T-helper 1 cell (primary cell): ENCODE measurements around the gene OARD1.
"Not testable (repeated sequence)": the region's sequence is repeated elsewhere in the genome, so short reads cannot be mapped to it uniquely, and the experiment has no call there.

Source experiments
- DNase-seq, 5 donors: peaks; one replicate each; pipeline ENCODE4 v3.0.0-alpha.2; 2012 to 2020
- total RNA-seq, 4 donors: gene quantifications; one replicate each; lab custom pipeline; 2026; lab: John Stamatoyannopoulos, UW

The OARD1 gene, protein sequence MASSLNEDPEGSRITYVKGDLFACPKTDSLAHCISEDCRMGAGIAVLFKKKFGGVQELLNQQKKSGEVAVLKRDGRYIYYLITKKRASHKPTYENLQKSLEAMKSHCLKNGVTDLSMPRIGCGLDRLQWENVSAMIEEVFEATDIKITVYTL
- total RNA-seq = 35.4 to 55.2 (median 41.0) reads per million in 4 donors

DNA sequence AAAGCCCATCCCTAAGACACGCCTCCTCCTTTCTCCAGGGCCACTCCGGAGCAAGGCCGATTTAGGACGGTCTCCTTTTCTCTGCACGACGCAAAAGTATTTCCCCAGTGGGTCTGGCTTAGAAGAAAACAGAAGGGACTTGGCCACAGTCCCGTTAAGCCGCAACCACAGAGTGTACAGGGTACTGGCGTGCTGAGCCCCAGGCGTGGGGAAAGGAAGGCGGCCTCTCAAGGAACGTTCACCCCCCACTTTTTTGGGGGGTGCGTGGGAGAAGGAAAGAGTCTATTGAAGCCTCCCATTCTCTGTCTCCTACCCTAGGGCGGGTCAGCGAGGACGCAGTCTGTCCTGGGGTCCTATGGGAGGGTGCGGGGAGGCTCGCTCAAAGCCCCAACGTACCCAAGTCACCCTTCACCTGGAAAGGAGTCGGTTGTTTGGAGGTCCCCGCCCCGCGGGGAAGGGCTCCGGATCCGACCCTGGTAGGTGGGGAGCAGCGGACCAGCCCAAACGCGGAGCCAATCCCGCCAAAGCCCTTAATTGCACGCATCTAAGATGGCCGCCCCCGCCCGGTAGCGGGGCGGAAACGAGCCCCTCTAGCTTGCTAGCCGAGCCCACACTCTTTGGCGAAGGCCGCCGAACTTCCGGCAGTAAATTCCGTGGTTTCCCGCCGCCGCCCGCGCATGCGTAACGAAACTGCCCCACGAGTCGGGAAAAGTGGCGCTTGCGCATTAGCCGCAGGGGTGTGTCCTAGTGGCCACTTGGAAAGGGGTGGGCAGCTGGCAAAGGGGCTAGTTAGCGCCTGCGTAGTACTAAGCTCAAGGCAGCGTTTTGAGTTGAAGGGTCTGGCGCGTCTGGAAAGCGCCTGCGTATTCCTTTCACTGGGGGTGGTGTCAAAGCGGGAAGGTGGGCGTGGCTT is at the start of gene OARD1:
OARD1 (minus strand) TSS at position 434 of the 913 bp plus-strand sequence. CDS start 722 bp downstream, outside the sequence.
- peak; percentile 98 to 100 (median 99) for DNase-seq

DNA sequence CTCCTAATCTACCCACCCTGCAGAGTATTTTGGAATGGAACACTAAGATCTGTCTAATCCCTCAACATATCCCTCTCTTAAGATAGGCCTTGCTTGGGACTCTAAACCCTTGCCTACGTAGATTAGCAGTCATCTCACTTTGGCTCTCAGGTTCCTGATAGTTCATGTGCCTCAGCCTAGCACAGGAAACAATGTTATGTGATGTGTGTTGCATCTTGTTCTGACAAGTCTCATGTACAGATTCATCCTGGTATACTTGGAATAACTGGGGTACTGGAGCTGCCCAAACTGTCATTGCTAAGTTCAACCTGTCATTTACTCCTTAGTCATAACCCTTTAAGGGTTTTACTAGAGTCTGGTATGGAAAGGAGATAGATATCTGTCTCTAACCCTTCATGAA is 47.9 kb upstream of the OARD1 start:
- no peak for DNase-seq

DNA sequence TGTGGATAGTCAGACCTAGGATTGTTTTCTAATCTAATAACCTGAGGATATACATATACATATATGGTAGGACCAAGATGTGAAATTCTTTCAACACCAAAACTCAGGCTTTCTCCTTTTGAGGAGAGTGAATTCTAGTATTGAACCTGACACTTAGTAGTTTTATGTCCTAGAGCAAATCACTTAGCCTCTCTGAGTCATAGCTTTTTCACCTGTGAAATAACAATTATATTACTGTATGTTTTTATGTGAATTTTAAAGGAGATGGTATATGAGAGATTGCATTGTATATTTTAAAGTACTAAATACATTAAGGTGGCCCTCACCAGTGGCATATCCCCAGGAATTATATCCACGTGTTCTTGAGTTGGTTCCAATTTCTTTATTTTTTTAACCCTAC is 47.4 kb upstream of the OARD1 start:
- no peak for DNase-seq

DNA sequence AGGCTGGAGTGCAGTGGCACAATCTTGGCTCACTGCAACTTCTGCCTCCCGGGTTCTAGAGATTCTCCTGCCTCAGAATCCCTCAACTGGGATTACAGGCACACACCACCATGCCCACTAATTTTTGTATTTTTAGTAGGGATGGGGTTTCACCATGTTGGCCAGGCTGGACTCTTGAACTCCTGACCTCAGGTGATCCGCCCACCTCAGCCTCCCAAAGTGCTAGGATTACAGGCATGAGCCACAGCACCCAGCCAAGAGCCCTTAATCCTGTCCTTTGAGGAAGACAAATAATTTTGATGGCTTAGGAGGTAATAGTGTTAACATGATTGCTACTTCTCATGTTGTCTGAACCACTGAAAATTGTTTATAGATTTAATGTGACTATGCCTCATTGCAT is 42.9 kb upstream of the OARD1 start:
- not testable (repeated sequence) for DNase-seq

DNA sequence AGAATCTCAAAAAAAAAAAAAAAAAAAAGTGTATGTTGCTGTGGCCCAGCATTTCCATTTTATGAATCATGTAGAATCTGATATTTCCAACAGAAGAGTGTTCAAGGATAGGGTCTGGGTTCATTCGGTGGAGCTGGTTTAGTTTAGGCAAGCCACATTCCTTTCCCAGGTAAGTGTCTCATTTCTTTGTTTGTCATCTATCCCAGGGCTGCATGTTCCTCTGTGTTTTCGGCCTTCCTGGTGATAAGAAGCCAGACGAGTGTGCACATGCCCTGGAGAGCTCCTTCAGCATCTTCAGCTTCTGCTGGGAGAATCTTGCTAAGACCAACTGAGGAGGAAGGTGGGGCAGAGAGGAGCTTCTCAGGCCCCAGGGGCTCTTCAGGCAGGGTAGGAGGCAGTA is 38.9 kb upstream of the OARD1 start:
- no peak for DNase-seq

DNA sequence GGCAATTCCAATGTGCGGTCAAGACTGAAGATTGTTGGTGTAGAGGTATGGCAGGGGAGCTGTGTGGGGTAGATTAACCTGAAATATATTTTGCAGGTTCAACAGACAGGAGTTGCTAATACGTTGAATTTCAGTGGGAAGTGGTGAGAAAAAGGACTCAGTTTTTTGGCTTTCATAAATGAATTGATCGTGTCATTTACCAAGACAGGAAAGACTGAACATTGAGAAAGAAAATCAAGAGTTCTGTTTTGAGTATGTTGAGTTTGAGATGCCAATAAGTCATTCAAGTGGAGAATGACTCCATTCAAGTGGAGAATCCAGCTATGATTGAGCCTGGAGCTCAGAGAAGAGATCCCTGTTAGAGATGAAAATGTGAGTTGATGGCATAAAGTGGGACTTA is 31.7 kb upstream of the OARD1 start:
- DNase-seq = peak in 1 of 5 donors; percentile 44

DNA sequence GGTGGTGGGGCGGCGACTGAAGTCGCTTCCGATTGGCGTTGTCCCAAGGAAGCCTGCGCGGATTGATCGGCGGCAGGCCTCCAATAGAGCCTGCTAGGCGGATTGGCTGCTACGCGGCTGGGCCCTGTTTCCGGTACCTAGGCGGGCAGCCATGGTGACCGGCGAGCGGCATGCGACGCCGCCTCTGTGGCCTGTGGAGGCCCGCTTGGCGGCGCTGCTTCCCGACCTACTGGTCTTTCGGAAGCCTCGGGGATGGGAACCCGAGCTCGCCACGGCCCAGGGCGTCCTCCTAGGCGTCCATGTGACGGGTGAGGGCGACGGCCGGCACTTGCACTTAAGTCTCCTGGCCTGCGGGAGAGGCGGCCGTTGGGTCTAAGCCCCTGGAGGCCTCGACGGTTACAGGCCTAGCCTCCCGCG is 28.7 kb upstream of the OARD1 start:
- no peak for DNase-seq

DNA sequence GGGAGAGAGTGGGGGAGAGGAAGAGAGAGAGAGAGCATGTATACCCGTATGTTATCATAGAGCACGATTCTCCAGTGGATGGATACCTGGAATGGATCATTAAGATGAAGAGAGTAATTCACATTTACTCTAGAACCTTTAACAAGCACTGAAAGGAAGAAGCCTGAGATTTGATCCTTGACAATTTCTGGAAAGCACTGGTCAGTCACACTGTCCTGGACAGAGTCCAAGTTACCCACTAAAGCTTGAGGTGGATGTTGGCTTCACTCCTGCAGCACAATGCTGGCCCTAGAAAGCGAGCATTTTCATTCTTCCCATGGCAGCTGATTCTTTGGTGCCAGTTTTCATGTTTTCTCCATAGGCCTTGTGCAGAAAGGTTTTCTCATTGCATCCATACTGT is 26.2 kb upstream of the OARD1 start:
- no peak for DNase-seq

DNA sequence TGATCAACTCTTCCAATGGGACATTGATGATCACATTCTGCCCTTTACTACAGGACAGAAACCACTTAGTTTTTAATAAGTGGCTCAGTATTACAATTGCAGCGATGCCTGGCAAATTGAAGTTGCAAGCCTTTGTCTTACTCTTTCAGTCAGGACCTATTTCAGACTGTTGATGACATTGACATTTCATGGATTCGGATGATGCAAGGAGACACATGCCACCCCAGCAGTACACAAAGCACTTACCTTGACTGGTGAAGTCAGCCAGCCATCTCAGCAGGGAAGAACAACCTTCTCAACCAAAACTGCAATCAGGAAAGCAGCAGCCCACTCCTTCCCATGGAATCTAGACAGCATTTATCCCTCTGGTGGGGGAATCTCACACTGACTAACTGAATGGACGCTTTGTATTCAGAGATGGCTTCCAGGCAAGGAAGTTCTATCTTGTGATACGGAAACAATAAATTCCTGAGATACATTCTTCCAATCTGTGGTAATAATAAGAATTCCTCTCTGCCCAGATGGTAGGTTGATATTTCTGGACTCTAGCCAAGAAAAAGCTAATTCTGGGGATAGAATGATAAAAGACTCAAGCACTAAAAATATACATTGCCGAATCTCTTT is 25.4 kb upstream of the OARD1 start:
- DNase-seq = no peak

DNA sequence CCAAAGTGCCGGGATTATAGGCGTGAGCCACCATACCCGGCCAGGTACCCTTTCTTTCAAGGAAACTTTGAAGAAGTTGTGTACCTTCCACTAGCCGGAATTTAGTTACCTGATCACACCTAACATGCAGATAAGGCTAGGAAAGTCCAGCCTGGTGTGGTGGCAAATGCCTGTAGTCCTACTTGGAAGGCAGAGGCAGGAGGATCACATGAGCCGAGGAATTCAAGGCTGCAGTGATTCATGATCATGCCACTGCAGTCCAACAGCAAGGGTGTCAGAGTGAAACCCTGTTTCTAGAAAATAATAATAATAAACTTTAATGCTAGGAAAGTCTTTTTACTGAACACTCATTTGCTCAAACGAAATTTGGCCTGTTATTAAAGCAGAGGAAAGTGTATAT is 21.6 kb upstream of the OARD1 start:
- no peak for DNase-seq

DNA sequence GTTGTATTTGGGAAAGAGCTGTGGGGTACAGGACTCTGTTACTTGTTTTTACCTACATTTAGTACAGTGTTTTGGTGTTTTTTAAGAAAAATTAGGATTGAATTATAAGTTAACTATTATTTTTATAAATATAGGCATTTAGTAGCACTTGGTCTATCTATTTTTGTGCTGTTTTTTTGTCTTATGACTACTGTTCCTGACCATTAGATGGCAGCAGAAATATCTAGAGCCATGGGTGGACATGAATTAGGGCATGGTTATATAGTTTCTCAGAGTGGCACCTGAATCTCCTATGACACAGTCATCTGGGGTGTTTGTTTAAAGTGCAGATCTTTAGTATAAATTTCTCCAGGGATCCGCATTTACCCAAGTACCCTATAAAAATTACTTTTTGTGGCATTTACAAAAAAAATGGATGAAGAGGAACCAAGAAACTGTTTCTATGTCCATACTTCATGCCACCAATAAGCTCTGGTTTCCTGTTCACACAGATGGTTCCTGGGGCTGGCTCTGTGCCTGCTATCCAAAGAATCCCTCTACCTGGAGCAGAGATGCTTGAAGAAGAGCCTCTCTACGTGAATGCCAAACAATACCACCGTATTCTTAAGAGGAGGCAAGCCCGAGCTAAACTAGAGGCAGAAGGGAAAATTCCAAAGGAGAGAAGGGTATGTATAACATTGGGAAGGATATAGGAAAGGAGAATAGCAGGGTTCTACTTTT is 20.4 kb upstream of the OARD1 start:
- no peak for DNase-seq

DNA sequence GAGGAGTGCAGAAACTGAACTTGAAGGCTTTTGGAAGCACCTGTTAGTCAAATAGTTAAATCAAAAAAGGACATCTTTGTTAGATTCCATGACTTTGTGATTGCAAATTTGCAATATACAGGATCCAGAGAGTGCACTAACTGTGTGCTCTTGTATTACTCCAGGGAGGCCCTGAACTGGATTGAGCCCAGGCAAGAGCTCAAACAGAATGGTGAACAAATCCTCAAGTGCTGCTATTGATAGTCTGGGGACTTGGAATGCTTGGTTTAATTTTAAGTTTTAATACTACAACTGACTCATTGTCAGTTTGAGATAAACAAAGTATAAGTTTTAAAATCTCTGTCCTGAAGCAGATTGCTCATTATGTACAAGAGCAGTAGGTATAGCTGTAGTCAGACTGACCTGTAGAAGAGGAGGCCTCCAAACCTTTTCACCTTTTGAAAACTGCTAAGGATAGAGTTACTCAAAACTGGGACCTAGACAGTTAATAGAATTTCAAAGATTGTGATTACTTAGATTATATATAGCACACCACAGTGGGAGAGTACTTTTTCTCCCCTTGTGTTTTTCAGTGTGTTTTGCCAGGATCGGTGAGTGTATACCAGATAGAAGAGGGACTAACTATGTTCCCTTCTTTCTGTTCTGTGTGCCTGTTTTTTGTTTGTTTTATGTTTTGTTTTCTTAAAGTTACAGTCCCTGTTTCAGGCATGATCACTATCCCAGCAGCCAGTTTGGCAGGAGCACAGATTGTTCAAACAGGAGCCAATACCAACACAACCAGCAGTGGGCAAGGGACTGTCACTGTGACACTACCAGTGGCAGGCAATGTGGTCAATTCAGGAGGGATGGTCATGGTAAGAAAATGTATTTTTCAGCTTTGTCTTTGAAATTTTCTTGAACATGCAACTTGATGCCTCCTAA is 18.9 kb upstream of the OARD1 start:
- DNase-seq = no peak

DNA sequence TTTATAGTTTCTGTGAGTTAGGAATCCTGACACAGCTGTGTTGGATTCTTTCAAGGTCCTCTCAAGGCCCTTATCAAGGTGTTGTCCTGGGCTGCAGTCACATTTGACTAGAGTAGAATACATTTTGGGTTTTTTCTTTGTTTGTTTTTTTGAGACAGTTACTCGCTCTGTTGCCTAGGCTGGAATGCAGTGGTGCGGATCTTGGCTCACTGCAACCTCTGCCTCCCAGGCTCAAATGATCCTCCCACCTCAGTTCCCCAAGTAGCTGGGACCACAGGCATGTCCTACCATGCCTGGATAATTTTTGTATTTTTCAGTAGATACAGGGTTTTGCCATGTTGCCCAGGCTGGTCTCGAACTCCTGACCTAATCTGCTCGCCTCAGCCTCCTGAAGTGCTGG is 16.3 kb upstream of the OARD1 start:
- no peak for DNase-seq

DNA sequence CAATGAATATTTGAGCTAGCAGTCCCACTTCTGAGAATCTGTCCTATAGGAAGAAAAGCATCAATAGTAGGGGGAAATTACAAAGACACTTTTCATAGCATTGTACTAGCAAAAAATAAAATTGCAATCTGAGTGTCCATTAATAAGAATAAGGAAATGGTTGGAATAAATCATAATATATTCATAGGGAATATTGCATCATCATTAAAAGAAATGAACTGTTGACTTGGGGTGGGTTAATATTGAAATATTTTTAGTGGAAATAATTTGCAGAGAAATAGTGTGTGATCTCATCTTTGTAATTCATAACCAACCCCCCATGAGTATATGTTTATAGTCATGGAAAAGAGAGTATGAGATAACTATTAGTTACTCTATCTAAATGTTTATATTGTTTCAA is 13.0 kb upstream of the OARD1 start:
- DNase-seq = no peak

DNA sequence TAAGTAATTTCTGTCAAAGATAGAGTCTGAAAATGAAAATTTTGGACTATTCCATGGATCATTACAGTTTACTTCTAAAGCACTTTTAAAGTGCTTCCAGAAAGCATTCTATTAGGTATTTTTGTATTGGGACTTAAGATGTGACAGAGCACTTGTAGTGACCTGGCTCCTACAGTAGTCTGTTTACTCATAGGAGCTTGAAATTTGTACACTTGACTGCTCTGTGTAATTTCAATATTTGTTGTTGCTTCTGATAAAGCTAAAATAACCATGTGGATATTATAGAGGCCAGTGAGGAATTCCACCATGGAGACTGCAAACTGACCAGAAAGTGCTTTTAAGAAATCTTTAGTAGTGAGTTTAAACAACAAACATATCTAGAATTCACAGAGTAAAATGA is 10.9 kb upstream of the OARD1 start:
- DNase-seq = no peak

DNA sequence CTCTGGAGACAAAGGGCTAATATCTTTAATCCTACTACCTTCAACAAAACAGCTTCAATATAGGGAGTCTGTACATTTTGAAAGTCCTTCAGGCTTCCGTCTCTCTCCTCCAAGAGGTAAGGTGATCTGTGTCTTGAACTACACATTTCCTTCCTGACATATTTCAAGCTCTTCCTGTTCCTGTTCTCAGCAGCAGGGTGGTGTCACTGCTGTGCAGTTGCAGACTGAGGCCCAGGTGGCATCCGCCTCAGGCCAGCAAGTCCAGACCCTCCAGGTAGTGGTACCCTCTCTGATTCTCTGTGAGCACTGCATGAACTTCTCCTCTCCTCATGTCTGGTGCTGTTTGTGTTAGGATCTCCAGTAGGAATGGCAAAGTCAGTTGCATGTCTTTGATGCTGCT is 8.5 kb upstream of the OARD1 start:
- peak in 3 of 5 donors; percentile 8 to 67 (median 9) for DNase-seq

DNA sequence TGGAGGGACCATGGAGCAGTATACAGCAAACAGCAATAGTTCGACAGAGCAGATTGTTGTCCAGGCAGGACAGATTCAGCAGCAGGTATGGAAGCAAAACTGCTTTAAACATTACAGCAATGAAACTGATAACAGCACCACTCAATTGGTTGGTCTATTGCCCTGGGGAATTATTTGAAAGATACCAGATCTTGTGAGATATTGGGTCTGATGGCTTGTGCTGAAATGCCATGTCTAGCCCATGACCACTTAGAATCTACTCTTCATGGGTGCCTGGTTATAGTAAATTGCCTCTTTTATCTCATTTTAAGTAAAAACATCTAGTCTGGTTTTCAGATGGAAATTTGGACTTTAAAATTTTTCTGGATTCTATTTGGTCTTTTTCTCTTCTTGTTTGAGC is 6.9 kb upstream of the OARD1 start:
- no peak for DNase-seq

DNA sequence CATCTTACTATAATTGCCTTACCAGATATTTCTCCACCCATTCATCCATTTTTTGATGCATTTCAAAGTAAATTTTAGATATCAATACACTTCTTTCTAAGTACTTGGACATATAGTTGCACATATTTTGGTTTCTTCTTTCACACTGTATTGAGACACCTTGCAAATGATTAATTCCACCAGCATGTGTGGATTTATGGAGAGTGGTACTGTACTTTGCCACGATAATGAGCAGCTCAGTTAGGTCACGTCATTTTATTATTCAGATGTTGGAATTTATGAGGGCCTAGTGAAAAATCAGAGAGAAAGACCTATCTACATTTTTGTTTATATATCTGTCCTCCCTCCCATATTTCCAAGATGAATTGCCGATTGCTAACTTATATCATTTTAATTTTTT is 5.9 kb upstream of the OARD1 start:
- no peak for DNase-seq

DNA sequence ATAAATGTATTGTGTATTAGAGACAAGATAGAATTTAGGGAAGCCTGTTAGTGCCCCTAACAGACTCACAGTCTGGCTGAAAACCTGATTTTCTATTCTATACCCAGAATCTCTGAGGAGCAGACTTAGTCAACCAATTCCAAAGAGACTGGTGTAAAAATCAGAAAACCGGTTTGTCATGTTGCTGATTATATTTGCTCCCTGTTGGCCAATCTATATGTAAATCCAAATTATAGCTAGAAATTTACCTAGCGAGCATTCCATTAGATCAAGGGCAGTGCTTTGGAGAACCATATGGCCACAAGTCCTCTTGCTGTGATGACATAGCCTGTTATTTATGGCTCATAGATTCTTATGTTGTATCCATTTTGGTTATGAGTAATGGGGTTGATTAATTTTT is 5.4 kb upstream of the OARD1 start:
- DNase-seq = no peak

DNA sequence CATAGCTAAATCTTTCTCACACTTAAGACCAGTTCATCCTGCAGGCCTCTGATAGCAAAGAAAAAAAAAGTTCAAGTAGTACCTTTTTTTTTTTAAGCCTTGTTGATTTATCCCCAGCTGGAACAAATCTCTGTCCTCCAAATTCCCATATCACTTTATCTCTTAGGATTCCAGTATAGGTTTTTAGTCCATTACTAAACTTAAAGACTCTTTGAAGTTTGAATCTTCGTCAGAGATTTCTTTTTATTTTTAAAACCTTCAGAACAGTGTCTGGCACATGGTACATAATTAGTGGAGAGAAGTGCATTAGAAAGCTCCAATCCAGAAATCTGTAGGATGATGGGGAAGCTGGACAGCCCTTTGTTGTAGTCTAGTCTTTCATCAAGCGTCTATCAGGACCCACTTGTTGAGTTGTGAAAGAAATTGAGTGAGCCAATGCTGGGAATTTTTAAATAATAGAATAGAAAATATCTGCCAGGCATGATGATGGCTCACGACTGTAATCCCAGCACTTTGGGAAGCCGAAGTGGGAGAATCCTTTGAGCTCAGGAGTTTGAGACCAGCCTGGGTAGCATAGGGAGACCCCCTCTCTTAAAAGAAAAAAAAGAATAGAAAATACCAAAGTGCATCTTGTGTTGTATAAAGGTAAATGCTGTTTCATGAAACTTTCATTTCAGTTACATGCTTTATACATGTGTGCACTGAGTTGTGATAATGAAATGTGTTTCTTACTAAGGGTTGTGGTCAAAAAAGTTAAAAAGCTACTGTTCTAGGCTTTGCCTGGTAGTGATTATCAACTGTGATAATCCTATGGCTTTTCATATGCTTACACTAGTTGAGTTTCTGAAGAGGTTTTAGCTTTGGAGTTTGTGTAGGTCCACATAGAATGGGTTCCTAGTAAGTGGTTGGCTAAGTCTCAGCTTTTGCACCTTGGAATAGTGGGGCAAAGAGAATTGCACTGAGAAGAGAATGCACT is 3.8 kb upstream of the OARD1 start:
- DNase-seq = no peak
